Mesodermal cell (in vitro differentiated cells): ENCODE measurements around the gene GNE.

Experiments used
- H3K27ac ChIP-seq: 2 replicates; pipeline ENCODE4 v1.7.0; 2013; ENCODE audit warnings: mild to moderate bottlenecking, low read depth, low read length, moderate library complexity; ENCODE audit not compliant: severe bottlenecking
- H3K36me3 ChIP-seq: 2 replicates; pipeline ENCODE4 v1.7.1; 2013; ENCODE audit warnings: mild to moderate bottlenecking, low read length, moderate library complexity; ENCODE audit not compliant: control insufficient read depth, insufficient read depth
- H3K4me1 ChIP-seq: one replicate; pipeline ENCODE4 v1.7.1; 2013; ENCODE audit warnings: mild to moderate bottlenecking, low read length; ENCODE audit not compliant: insufficient read depth, control insufficient read depth, poor library complexity, severe bottlenecking
- H3K4me3 ChIP-seq: 2 replicates; pipeline ENCODE4 v1.7.0; 2013; ENCODE audit warnings: low read length, control low read depth, mild to moderate bottlenecking; ENCODE audit not compliant: insufficient read depth, poor library complexity, severe bottlenecking; ENCODE audit errors: extremely low read depth
- H3K9me3 ChIP-seq: 2 replicates; pipeline ENCODE4 v1.7.1; 2013; ENCODE audit warnings: mild to moderate bottlenecking, low read length, moderate library complexity; ENCODE audit not compliant: control insufficient read depth
- WGBS, 2 experiments: methylation state at CpG; one replicate each; pipeline ENCODE4 v1.1.5; 2013; ENCODE audit warnings: missing lambda C conversion rate in 2 of 2; ENCODE audit not compliant: insufficient coverage in 2 of 2; 5-methylcytosine and 5-hydroxymethylcytosine counted together

The GNE gene

GRCh38 chr9:36173861-36174260 lies 84.4 kb downstream of the GNE start:
- no peak overlapping the region for H3K4me3 ChIP-seq
- 94 to 100% methylated on average over 2 of the region's 2 CpGs for WGBS, 2 experiments
- peaks cover 4% of the 10 kb centered on the region for H3K4me1 ChIP-seq
- H3K36me3 ChIP-seq: no peaks in the 10 kb centered on the region
- no peak overlapping the region for H3K27ac ChIP-seq
- H3K9me3 ChIP-seq: no peaks in the 10 kb centered on the region

- Histone ChIP-seq H3K4me1 (peaks cover 4% of the 10 kb centered on the region), H3K9me3 (no peaks in the 10 kb centered on the region), H3K27ac (no peak overlapping the region), H3K4me3 (no peak overlapping the region), H3K36me3 (no peaks in the 10 kb centered on the region)
- 93 to 97% methylated on average over 13 of the region's 13 CpGs for WGBS, 2 experiments
Observed at GRCh38 chr9:36170531-36170930, 87.7 kb downstream of the GNE start.

- H3K9me3 ChIP-seq: no peaks in the 10 kb centered on the region
- H3K4me3 ChIP-seq: no peak overlapping the region
- no peak overlapping the region for H3K27ac ChIP-seq
- 97 to 98% methylated on average over 17 of the region's 17 CpGs for WGBS, 2 experiments
- H3K36me3 ChIP-seq: no peaks in the 10 kb centered on the region
- peaks cover 10% of the 10 kb centered on the region for H3K4me1 ChIP-seq
Observed at GRCh38 chr9:36169708-36170107, 88.5 kb downstream of the GNE start.

GRCh38 chr9:36169166-36169565 lies 89.1 kb downstream of the GNE start, which contains the start of gene CCIN:
Gene CCIN (plus strand): TSS chr9:36169388. CDS start chr9:36169503, 115 bp downstream.
- Histone ChIP-seq H3K4me1 (peaks cover 10% of the 10 kb centered on the region), H3K27ac (no peak within 1 kb of the TSS), H3K9me3 (no peaks in the 10 kb centered on the region), H3K36me3 (no peaks in the 10 kb centered on the region), H3K4me3 (no peak within 1 kb of the TSS)
- 93 to 94% methylated on average over 6 of the region's 6 CpGs for WGBS, 2 experiments

GRCh38 chr9:36166168-36166927 lies 91.9 kb downstream of the GNE start:
- 16 to 19% methylated on average over 33 to 40 of the region's 58 CpGs for WGBS, 2 experiments
- Histone ChIP-seq H3K9me3 (no peaks in the 10 kb centered on the region), H3K4me3 (no peak overlapping the region), H3K4me1 (peaks cover 33% of the 10 kb centered on the region), H3K36me3 (no peaks in the 10 kb centered on the region), H3K27ac (no peak overlapping the region)

GRCh38 chr9:36165826-36166167 lies 92.5 kb downstream of the GNE start:
- Histone ChIP-seq H3K4me3 (no peak overlapping the region), H3K27ac (no peak overlapping the region), H3K4me1 (peaks cover 34% of the 10 kb centered on the region), H3K36me3 (no peaks in the 10 kb centered on the region), H3K9me3 (no peaks in the 10 kb centered on the region)
- 80 to 86% methylated on average over 7 to 11 of the region's 12 CpGs for WGBS, 2 experiments

- peaks cover 5% of the 10 kb centered on the region for H3K36me3 ChIP-seq
- H3K4me3 ChIP-seq: no peak overlapping the region
- no peaks in the 10 kb centered on the region for H3K9me3 ChIP-seq
- H3K4me1 ChIP-seq: peaks cover 34% of the 10 kb centered on the region
- 56 to 63% methylated on average over 3 of the region's 3 CpGs for WGBS, 2 experiments
- no peak overlapping the region for H3K27ac ChIP-seq
Observed at GRCh38 chr9:36164989-36165388, 93.3 kb downstream of the GNE start.
